Jurkat, Clone E6-1 (cell line): ENCODE measurements around the gene MSX1.

Source experiments
- DNase-seq: peaks from one replicate; pipeline ENCODE4 v3.0.0-alpha.2; 2011; ENCODE audit warnings: low read depth, low spot score
- H3K4me3 ChIP-seq: 2 replicates; pipeline ENCODE4 v1.5.1; 2011; ENCODE audit warnings: mild to moderate bottlenecking, low read length, control low read depth, moderate library complexity

MSX1 gene

GRCh38 chr4:4838936-4839810 lies 20.3 kb upstream of the MSX1 start:
- no peak overlapping the region for H3K4me3 ChIP-seq
- DNase-seq: no peak

GRCh38 chr4:4840351-4840750 lies 19.1 kb upstream of the MSX1 start:
- DNase-seq: no peak
- H3K4me3 ChIP-seq: no peak overlapping the region

- no peak overlapping the region for H3K4me3 ChIP-seq
- DNase-seq: no peak
These were observed 18.3 kb upstream of the MSX1 start for GRCh38 chr4:4841156-4841555.

DNA sequence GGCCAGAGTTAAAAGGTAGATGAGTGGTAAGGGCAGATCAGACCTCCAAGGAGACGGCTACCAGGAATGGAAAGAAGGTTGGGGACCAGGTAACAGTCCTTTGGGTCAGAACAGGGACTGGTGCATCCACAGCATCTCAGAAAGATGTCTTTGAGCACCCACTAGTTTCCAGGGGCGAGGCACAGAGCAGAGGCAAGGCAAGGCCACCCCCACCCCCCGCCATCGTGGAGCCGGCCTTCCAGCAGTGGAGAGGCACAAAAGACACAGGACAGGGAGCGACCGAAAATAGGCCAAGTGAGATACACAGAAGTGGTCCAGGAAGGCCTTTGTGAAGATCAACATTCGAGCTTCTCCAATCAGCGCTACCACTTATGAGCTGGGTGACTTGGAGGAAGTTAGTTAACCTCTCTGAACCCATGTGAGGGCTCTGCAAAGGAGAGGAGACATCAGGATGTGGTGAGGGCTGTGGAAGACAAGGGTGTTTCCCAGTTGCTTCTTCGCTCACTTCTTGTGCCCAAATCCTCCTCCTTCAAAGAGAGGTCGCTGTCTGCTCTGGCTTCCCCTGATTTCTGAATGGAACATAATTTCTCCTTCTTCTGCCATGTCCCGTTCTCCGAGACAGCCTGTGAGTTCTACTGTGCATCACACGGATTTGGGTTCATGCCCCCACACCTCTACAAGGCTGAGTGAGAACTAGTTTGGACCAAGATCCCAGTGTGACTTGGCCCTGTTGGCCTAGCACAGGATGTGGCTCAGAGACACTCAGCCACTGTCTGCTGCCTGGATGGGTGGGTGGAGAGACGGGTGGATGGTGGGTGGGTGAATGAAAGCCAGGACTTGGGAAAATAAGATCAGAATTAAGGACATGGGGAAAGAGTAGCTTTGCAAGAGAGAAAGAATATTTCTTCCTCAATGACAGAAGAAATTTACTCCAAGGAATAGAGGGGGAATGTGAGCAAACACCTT lies 16.7 kb upstream of the MSX1 start:
- DNase-seq: peak; percentile 65
- H3K4me3 ChIP-seq: no peak overlapping the region

- no peak overlapping the region for H3K4me3 ChIP-seq
- DNase-seq: no peak
These were observed 15.7 kb upstream of the MSX1 start for GRCh38 chr4:4843635-4844291.

GRCh38 chr4:4845027-4845426 lies 14.4 kb upstream of the MSX1 start:
- no peak overlapping the region for H3K4me3 ChIP-seq

GRCh38 chr4:4847011-4847410 lies 12.5 kb upstream of the MSX1 start:
- H3K4me3 ChIP-seq: no peak overlapping the region
- DNase-seq: no peak

More at GRCh38 chr4:4845027-4845426, 14.4 kb upstream of the MSX1 start:
- DNase-seq: no peak

GRCh38 chr4:4848540-4848939 lies 10.9 kb upstream of the MSX1 start:
- no peak overlapping the region for H3K4me3 ChIP-seq
- DNase-seq: no peak

DNA sequence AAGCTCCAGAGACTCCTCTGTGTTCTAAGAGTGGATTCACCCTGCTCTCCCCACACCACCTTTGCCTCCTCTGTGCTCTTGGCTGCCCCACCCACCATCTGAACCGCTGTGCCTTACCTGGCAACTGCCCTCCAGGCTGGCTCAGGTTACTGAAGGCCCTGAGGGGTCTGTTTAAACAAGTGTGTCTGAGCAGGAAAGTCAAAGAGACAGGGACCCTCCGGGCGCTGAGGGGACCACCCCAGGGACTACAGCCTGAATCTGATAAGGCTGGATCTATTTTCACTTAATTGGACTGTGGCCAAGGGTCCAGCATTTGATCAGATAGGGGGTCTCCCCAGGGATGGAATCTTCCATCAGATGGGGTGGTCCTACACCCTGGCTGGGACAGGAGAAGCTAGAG lies 10.4 kb upstream of the MSX1 start:
- no peak overlapping the region for H3K4me3 ChIP-seq
- no peak for DNase-seq

DNA sequence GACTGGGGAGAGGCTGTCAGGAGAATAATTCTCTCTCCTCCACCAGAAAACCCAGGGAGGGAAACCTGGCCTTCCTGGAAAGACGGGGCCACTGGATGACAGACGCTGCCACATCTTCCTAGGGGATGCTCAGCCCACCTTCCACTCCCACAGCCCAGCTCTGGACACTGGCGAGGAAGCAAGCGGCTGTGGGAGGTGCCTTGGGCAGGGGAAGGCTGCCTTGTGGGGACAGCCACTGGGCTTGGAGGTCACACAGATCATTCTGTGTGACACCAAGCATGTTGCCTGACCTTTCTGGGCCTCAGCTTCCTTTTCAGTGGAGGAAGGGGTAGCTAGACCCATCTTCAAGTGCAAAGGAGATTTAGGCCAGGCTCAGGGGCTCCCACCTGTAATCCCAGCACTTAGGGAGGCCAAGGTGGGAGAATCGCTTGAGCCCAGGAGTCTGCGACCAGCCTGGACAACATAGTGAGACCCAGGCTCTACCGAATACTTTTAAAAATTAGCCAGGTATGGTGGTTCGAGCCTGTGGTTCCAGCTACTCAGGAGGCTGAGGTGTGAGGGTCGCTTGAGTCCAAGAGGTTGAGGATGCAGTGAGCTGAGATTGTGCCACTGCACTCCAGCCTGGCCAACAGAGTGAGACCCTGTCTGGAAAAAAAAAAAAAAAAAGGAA lies 9.8 kb upstream of the MSX1 start:
- no peak for DNase-seq
- H3K4me3 ChIP-seq: no peak overlapping the region

DNA sequence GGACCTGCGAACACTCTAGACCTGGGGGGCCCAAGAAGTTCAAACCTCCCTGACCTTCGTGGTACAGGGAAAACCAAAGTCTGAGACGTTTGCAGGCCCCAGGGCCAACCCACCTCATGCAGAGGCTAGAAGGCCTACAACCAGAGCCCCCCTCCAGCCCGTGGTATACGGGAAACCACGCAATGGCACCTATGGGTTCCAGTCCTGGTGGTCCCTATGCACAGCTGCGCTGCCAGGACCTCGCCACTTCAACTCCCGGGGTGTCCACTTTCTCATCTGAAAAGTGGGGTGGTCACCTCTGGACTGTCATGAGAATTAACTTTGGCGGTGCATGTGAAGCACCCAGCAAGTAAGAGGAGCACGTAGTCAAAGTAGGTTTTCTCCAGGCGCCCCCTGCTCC lies 8.4 kb upstream of the MSX1 start:
- H3K4me3 ChIP-seq: no peak overlapping the region
- DNase-seq: no peak

DNA sequence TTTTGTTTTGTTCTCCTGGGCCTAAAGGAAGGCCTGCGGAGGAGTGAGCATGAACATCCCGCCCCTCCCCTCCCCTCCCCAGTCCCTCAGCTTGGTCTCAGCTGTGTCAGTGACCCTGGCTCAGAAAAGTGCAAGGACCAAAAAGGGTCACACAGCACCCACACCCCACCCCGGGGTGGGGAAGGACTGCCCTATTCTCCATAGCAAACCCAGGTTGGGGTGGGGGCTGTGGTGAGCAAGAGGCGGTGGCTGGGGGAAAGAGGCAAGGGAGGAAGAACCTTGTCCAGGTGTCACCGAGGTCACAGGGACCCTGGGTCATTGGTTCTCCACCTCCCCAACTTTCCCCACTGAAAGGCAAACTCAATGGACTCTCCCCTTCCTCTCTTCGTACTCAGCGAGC lies 7.6 kb upstream of the MSX1 start:
- no peak for DNase-seq
- H3K4me3 ChIP-seq: no peak overlapping the region

DNA sequence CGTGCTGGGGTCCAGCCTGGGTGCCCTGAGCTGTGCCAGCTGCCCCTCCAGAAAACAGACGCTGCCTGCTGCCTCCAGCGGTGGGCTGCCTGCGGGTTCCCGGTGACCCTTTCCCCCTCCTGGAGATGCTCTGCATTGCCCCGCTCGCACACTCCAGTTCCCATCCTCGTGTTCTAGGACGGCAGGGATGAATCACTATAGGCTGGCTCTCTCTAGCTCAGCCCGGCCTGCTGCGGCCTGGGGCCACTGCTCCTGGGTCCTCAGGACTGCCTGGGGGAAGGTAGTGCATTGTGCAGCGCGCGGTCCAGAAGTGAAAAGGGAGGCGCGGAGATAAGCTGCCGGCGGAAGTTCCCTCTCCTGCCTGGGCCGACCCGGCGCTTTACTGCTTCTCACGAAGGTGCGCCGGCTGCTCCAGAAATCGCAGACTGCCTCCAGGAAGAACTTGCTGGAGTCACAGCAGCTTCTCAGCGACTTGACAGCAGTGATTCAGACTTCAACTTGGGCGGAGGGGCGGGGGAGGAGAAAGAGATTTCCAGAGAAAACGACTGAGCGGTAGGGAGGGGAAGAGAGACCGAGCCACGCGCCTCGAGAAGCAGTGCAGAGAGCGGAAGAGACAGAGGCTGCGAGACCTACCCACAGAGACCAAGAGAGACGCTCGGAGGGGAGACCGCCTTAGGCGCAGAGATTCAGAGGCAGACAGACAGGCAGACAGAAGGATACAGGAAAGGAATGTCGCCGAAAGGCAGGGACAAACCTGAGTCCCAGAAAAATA lies 6.7 kb upstream of the MSX1 start:
- no peak for DNase-seq
- H3K4me3 ChIP-seq: no peak overlapping the region

- no peak for DNase-seq
- H3K4me3 ChIP-seq: no peak overlapping the region
These were observed 6.1 kb upstream of the MSX1 start for GRCh38 chr4:4853371-4853823.

DNA sequence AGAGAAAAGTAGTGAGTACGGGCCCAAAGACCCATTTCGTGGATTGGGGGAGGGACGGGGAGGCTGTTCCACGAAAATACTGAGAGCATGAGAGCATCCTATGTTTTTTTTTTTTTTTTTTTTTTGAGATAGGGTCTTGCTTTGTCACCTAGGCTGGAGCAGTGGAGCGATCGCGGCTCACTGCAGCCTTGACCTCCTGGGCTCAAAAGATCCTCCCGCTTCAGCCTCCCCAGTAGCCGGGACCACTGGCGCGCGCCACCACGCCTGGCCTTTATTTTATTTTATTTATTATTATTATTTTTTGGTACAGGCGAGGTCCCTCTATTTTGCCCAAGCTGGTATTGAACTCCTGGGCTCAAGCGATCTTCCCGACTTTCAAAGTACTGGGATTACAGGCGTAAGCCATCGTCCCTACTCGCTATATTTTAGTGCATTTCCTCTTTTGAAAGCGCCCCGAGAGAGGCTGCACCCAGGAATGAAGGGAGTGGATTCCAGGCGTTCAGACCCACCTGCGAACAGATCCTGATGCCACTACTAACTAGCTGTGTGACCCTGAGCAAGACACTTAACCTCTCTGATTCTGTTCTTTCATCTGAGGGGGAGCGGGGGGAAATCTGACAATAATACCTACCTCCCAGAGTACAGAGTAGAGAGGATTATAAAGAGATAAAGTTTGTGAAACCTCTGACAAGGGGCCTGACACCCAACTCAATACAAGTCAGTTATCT lies 5.4 kb upstream of the MSX1 start:
- H3K4me3 ChIP-seq: no peak overlapping the region
- DNase-seq: no peak

DNA sequence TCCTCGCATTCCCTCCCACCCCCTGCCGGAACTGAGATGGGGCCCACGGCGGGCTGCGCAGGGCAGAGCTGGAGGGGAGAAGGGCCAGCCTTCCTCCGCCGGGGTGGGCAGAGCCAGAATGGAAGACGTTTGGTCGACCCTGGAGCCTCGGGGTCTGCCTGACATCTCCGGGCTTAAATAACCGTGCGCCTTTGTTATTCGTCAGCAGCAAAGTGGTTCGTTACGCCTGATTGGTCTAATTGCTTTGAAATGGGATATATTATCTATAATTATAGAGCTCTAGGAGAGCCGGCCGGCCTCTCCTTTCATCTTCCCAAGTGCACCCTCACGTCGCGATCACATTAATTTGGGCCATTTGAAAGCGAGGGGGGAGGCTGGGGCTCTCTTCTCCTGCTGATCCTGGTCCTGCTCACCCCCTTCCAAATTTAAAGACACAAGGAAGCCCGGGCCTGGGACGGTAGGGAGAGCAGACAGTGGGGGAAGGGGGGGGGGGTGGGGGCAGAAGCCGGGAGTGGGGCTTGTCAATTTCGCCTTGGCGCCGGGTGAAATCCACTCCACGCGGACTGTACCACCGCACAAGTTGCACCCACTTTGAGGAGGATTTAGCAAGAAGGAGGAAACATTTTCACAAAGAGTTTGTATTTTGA lies 4.7 kb upstream of the MSX1 start:
- DNase-seq: no peak
- no peak overlapping the region for H3K4me3 ChIP-seq
